Neural cell (in vitro differentiated cells): ENCODE measurements around the gene TP53TG5. TPM values are rescaled to one million over a fixed set of nuclear protein-coding genes. Genes with fewer than 3 reads are reported as not detected.

Experiments used
- H2AFZ ChIP-seq: fragments of 200-600, 300-800 bp; sonication (generic), shearing (Covaris generic); 2 replicates; pipeline ENCODE4 v1.6.0; 2014; ENCODE audit warnings: low read depth, mild to moderate bottlenecking, antibody characterized with exemption, low read length, moderate library complexity
- H3F3A ChIP-seq: fragments of 200-600 bp; shearing (Covaris generic); 2 replicates; pipeline ENCODE4 v1.6.1; 2016; ENCODE audit warnings: mild to moderate bottlenecking, moderate library complexity, mixed read lengths, antibody characterized with exemption, low read length; ENCODE audit not compliant: insufficient read depth, poor library complexity, severe bottlenecking
- H3K27ac ChIP-seq: fragments of 200-600, 300-800 bp; sonication (generic), shearing (Covaris generic); 2 replicates; pipeline ENCODE4 v1.5.1; 2014; ENCODE audit warnings: mild to moderate bottlenecking, low read length, moderate library complexity
- H3K27me3 ChIP-seq: fragments of 300-800, 200-600 bp; sonication (generic), shearing (Covaris generic); 2 replicates; pipeline ENCODE4 v1.6.0; 2014; ENCODE audit warnings: mild to moderate bottlenecking, low read depth, low read length, moderate library complexity; ENCODE audit not compliant: insufficient read depth
- H3K36me3 ChIP-seq: fragments of 300-800, 200-600 bp; sonication (generic), shearing (Covaris generic); 2 replicates; pipeline ENCODE4 v1.5.1; 2014; ENCODE audit warnings: mild to moderate bottlenecking, antibody characterized with exemption, low read length, moderate library complexity; ENCODE audit not compliant: insufficient read depth
- H3K4me2 ChIP-seq: fragments of 300-800, 200-600 bp; sonication (generic), shearing (Covaris generic); 2 replicates; pipeline ENCODE4 v1.6.0; 2014; ENCODE audit warnings: mild to moderate bottlenecking, low read length
- H3K4me3 ChIP-seq: fragments of 300-800, 200-600 bp; sonication (generic), shearing (Covaris generic); 2 replicates; pipeline ENCODE4 v1.5.1; 2014; ENCODE audit warnings: mild to moderate bottlenecking, low read length, moderate library complexity
- H3K79me2 ChIP-seq: fragments of 200-600 bp; shearing (Covaris generic); replicated peaks from 2 replicates; pipeline ENCODE4 v1.6.0; 2014; ENCODE audit warnings: mild to moderate bottlenecking, low read length, moderate library complexity; ENCODE audit not compliant: insufficient read depth
- H3K9ac ChIP-seq: fragments of 300-800, 200-600 bp; sonication (generic), shearing (Covaris generic); 2 replicates; pipeline ENCODE4 v1.6.1; 2016; ENCODE audit warnings: mild to moderate bottlenecking, low read length, mixed read lengths
- H3K9me2 ChIP-seq: fragments of 200-600 bp; shearing (Covaris generic); 2 replicates; pipeline ENCODE4 v1.6.1; 2016; ENCODE audit warnings: mild to moderate bottlenecking, low read length, mixed read lengths; ENCODE audit not compliant: insufficient read depth
- H3K9me3 ChIP-seq: fragments of 200-600, 300-800 bp; sonication (generic), shearing (Covaris generic); 2 replicates; pipeline ENCODE4 v1.6.1; 2016; ENCODE audit warnings: mild to moderate bottlenecking, mixed run types, low read length, moderate library complexity, mixed read lengths
- H4K20me1 ChIP-seq: fragments of 200-600 bp; shearing (Covaris generic); 2 replicates; pipeline ENCODE4 v1.6.1; 2016; ENCODE audit warnings: mild to moderate bottlenecking, mixed run types; ENCODE audit not compliant: insufficient read depth
- CTCF ChIP-seq: fragments of 450-650 bp; IDR thresholded peaks from 2 replicates; pipeline ENCODE4 v1.5.1; 2014; ENCODE audit warnings: antibody characterized with exemption, mild to moderate bottlenecking, moderate library complexity; ENCODE audit not compliant: poor library complexity, severe bottlenecking
- EP300 ChIP-seq: fragments of 450-650 bp; conservative IDR thresholded peaks from 2 replicates; pipeline ENCODE4 v1.6.1; 2014; ENCODE audit warnings: antibody characterized with exemption, mild to moderate bottlenecking, moderate library complexity; ENCODE audit not compliant: poor library complexity, severe bottlenecking
- EZH2 ChIP-seq: fragments of 200-600, 300-800 bp; shearing (Covaris generic), sonication (generic); IDR thresholded peaks from 2 replicates; pipeline ENCODE4 v1.6.1; 2014; ENCODE audit warnings: antibody characterized with exemption, low read length, borderline replicate concordance, mild to moderate bottlenecking; ENCODE audit not compliant: insufficient read depth, poor library complexity, severe bottlenecking
- MXI1 ChIP-seq: fragments of 450-650 bp; conservative IDR thresholded peaks from 2 replicates; pipeline ENCODE4 v1.6.1; 2014; ENCODE audit warnings: antibody characterized with exemption, mild to moderate bottlenecking; ENCODE audit not compliant: poor library complexity, severe bottlenecking
- POLR2AphosphoS5 ChIP-seq: IDR thresholded peaks from 2 replicates; pipeline ENCODE4 v1.6.1; 2012
- RAD21 ChIP-seq: fragments of 450-650 bp; conservative IDR thresholded peaks from 2 replicates; pipeline ENCODE4 v1.6.1; 2014; ENCODE audit warnings: antibody characterized with exemption, mild to moderate bottlenecking, moderate library complexity
- REST ChIP-seq: IDR thresholded peaks from 2 replicates; pipeline ENCODE4 v1.6.1; 2012; ENCODE audit warnings: borderline replicate concordance
- SMC3 ChIP-seq: fragments of 450-650 bp; conservative IDR thresholded peaks from 2 replicates; pipeline ENCODE4 v1.6.1; 2014; ENCODE audit warnings: antibody characterized with exemption, mild to moderate bottlenecking, moderate library complexity; ENCODE audit not compliant: poor library complexity
- TAF1 ChIP-seq: IDR thresholded peaks from 2 replicates; pipeline ENCODE4 v1.6.1; 2012; ENCODE audit warnings: low read depth
- polyA plus RNA-seq: library from polyadenylated mRNA; depleted of rRNA; stranded (reverse); fragments of >200 nt; gene quantifications from 2 replicates; pipeline ENCODE4 v1.2.3, GENCODE V29; 2014

The TP53TG5 gene
- polyA plus RNA-seq, 1 donor from 2014 or later, result not detected

- Histone ChIP-seq H2AFZ (peak within 1 kb of the TSS; percentile 93), H3K4me3 (peak within 1 kb of the TSS; percentile 88), H3K9me2 (no peaks in the 10 kb centered on the region), H3K27ac (peak within 1 kb of the TSS; percentile 67), H3K4me2 (peak within 1 kb of the TSS; percentile 98), H3K36me3 (no peaks in the 10 kb centered on the region), H3K9me3 (no peaks in the 10 kb centered on the region), H3K9ac (peak within 1 kb of the TSS; percentile 72), H4K20me1 (no peaks in the 10 kb centered on the region), H3F3A (no peaks in the 10 kb centered on the region), H3K79me2 (peaks cover 9% of the 10 kb centered on the region), H3K27me3 (no peaks in the 10 kb centered on the region)
- TF ChIP-seq REST, result no peak
- peak; percentile 35 for TF ChIP-seq RAD21
- peak; percentile 87 for TF ChIP-seq POLR2AphosphoS5
- TF ChIP-seq EP300, result peak; percentile 21
- peak; percentile 98 for TF ChIP-seq MXI1
- peak; percentile 6 for TF ChIP-seq CTCF
- TF ChIP-seq TAF1, result peak; percentile 69
- no peak for TF ChIP-seq EZH2
- peak; percentile 56 for TF ChIP-seq SMC3
These were observed 37.9 kb upstream of the TP53TG5 start, which contains the start of gene PIGT for GRCh38 chr20:45415822-45416637. TSS of gene PIGT (plus strand) at chr20:45416141. CDS start at chr20:45416157, 16 bp downstream.

- Histone ChIP-seq H2AFZ (no peak overlapping the region), H3K9me3 (no peaks in the 10 kb centered on the region), H3K36me3 (no peaks in the 10 kb centered on the region), H3K9me2 (no peaks in the 10 kb centered on the region), H3K9ac (no peak overlapping the region), H4K20me1 (no peaks in the 10 kb centered on the region), H3K4me2 (no peak overlapping the region), H3K27ac (no peak overlapping the region), H3K4me3 (no peak overlapping the region), H3K79me2 (peaks cover 9% of the 10 kb centered on the region), H3K27me3 (no peaks in the 10 kb centered on the region), H3F3A (no peaks in the 10 kb centered on the region)
- TF ChIP-seq POLR2AphosphoS5 (no peak), MXI1 (no peak), CTCF (no peak), TAF1 (no peak), SMC3 (no peak), RAD21 (no peak), EP300 (no peak), EZH2 (no peak)
These were observed 35.4 kb upstream of the TP53TG5 start for GRCh38 chr20:45413479-45413878.
